ENCODE measurements around the gene FAM221B. TPM values are rescaled to one million over a fixed set of nuclear protein-coding genes. Genes with fewer than 3 reads are reported as not detected.
A peak's percentile ranks its signal among the peaks of the same experiment; 100 is the strongest.

The FAM221B gene
- total and polyA plus RNA-seq, 2 experiments from 2014 or later: 0.47 TPM; not detected in 1

DNA sequence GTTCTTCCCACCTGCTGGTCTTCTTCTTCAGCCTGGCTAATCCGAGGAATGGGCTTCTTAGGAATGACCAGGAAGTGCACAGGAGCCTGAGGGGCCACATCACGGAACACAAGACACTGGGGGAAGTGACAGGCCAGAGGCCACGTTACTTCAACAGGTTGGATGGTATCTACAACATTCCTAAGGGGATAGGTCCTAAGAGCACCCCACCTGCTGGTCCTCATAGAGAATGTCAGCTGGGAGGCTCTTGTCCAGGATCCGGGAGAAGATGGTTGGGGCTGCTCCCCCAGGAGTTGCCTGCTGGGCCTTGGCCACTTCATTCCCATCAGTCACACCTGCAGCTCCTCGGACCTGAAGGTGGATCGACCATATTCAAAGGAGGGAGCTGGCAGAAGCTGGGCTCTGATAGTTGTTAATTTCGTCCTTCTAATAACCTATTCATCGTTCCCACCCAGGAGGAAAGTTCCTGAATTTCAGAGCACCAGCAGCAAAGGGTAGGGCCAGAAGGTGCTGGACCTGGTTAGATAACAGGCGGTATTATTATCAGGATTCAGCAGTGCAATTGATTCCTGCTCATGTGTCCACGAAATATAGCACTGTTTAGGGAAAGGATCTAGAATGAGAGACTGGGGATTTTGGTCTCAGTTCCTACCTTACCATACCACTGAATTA lies 15.0 kb downstream of the FAM221B start:
- Histone ChIP-seq H4K20me1 (replicated peaks; ENCODE audit: insufficient read depth) (no peaks in the 10 kb centered on the region), H3K4me1 (ENCODE audit: insufficient read depth) (peaks cover 18% of the 10 kb centered on the region), H3K79me2 (replicated peaks; ENCODE audit: insufficient read depth) (no peaks in the 10 kb centered on the region), H3K27ac (ENCODE audit: low read depth) (peak overlapping the region; percentile 91), H3K4me2 (peak overlapping the region; percentile 91), H2AFZ (no peak overlapping the region), H3K36me3 (ENCODE audit: insufficient read depth) (no peaks in the 10 kb centered on the region), H3K4me3 (peak overlapping the region; percentile 48; the same call in 1 of the 2 replicates), H3F3A (replicated peaks; ENCODE audit: low read depth) (peaks cover 6% of the 10 kb centered on the region), H3K9me2 (ENCODE audit: insufficient read depth) (no peaks in the 10 kb centered on the region; the same call in 1 of the 2 replicates), H3K27me3 (ENCODE audit: insufficient read depth) (no peaks in the 10 kb centered on the region)
- Mint-ChIP-seq H3K4me1 (peaks cover 24% of the 10 kb centered on the region), H3K27ac (0 out of 2 replicates have a peak overlapping the region, but pooled peaks have one; percentile 45), H3K27me3 (ENCODE audit: insufficient read depth, low read depth, poor library complexity) (peaks cover 9% of the 10 kb centered on the region), H3K9me3 (peaks cover 3% of the 10 kb centered on the region; the same call in 2 of the 3 replicates), H3K36me3 (ENCODE audit: low read depth) (peaks cover 13% of the 10 kb centered on the region; the same call in 1 of the 3 replicates), H3K4me3 (peak overlapping the region; percentile 85)
- TF ChIP-seq EZH2 (IDR thresholded peaks at IDR 0.05; ENCODE audit: low read depth, unreplicated experiment) (no peak), NANOG (IDR thresholded peaks at IDR 0.05; ENCODE audit: borderline replicate concordance) (no peak)
- TF ChIP-seq, protein P1, sequence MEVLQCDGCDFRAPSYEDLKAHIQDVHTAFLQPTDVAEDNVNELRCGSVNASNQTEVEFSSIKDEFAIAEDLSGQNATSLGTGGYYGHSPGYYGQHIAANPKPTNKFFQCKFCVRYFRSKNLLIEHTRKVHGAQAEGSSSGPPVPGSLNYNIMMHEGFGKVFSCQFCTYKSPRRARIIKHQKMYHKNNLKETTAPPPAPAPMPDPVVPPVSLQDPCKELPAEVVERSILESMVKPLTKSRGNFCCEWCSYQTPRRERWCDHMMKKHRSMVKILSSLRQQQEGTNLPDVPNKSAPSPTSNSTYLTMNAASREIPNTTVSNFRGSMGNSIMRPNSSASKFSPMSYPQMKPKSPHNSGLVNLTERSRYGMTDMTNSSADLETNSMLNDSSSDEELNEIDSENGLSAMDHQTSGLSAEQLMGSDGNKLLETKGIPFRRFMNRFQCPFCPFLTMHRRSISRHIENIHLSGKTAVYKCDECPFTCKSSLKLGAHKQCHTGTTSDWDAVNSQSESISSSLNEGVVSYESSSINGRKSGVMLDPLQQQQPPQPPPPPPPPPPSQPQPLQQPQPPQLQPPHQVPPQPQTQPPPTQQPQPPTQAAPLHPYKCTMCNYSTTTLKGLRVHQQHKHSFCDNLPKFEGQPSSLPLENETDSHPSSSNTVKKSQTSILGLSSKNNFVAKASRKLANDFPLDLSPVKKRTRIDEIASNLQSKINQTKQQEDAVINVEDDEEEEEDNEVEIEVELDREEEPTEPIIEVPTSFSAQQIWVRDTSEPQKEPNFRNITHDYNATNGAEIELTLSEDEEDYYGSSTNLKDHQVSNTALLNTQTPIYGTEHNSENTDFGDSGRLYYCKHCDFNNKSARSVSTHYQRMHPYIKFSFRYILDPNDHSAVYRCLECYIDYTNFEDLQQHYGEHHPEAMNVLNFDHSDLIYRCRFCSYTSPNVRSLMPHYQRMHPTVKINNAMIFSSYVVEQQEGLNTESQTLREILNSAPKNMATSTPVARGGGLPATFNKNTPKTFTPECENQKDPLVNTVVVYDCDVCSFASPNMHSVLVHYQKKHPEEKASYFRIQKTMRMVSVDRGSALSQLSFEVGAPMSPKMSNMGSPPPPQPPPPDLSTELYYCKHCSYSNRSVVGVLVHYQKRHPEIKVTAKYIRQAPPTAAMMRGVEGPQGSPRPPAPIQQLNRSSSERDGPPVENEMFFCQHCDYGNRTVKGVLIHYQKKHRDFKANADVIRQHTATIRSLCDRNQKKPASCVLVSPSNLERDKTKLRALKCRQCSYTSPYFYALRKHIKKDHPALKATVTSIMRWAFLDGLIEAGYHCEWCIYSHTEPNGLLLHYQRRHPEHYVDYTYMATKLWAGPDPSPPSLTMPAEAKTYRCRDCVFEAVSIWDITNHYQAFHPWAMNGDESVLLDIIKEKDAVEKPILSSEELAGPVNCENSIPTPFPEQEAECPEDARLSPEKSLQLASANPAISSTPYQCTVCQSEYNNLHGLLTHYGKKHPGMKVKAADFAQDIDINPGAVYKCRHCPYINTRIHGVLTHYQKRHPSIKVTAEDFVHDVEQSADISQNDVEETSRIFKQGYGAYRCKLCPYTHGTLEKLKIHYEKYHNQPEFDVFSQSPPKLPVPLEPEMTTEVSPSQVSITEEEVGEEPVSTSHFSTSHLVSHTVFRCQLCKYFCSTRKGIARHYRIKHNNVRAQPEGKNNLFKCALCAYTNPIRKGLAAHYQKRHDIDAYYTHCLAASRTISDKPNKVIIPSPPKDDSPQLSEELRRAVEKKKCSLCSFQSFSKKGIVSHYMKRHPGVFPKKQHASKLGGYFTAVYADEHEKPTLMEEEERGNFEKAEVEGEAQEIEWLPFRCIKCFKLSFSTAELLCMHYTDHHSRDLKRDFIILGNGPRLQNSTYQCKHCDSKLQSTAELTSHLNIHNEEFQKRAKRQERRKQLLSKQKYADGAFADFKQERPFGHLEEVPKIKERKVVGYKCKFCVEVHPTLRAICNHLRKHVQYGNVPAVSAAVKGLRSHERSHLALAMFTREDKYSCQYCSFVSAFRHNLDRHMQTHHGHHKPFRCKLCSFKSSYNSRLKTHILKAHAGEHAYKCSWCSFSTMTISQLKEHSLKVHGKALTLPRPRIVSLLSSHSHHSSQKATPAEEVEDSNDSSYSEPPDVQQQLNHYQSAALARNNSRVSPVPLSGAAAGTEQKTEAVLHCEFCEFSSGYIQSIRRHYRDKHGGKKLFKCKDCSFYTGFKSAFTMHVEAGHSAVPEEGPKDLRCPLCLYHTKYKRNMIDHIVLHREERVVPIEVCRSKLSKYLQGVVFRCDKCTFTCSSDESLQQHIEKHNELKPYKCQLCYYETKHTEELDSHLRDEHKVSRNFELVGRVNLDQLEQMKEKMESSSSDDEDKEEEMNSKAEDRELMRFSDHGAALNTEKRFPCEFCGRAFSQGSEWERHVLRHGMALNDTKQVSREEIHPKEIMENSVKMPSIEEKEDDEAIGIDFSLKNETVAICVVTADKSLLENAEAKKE (CRISPR knock-in tag; IDR thresholded peaks at IDR 0.05): no peak
- TF ChIP-seq, protein P2, sequence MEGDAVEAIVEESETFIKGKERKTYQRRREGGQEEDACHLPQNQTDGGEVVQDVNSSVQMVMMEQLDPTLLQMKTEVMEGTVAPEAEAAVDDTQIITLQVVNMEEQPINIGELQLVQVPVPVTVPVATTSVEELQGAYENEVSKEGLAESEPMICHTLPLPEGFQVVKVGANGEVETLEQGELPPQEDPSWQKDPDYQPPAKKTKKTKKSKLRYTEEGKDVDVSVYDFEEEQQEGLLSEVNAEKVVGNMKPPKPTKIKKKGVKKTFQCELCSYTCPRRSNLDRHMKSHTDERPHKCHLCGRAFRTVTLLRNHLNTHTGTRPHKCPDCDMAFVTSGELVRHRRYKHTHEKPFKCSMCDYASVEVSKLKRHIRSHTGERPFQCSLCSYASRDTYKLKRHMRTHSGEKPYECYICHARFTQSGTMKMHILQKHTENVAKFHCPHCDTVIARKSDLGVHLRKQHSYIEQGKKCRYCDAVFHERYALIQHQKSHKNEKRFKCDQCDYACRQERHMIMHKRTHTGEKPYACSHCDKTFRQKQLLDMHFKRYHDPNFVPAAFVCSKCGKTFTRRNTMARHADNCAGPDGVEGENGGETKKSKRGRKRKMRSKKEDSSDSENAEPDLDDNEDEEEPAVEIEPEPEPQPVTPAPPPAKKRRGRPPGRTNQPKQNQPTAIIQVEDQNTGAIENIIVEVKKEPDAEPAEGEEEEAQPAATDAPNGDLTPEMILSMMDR (conservative IDR thresholded peaks at IDR 0.05; ENCODE audit: low read depth in 2 of 2): peak; percentile 50 to 61
- peak; percentile 7 for ATAC-seq
- DNase-seq (ENCODE audit: low spot score): peak; percentile 85

Data from GM23338 (cell line).